K562 (cell line): ENCODE data around the gene POR. TPM values are rescaled to one million over a fixed set of nuclear protein-coding genes. Genes with fewer than 3 reads are reported as not detected.

Source experiments
- ASH1L ChIP-seq: fragments of 450-650 bp; IDR thresholded peaks from 2 replicates; pipeline ENCODE4 v1.6.1; 2018; ENCODE audit warnings: borderline replicate concordance, mild to moderate bottlenecking, low read depth; ENCODE audit not compliant: partially characterized antibody
- CEBPG ChIP-seq, 3 experiments: fragments of 200-800 bp in 1 of 3; sonication (Bioruptor generic) in 1 of 3; sonication (generic) in 1 of 3; formaldehyde crosslinking in 1 of 3; IDR thresholded peaks in 2 of 3; conservative IDR thresholded peaks in 1 of 3; 2 replicates each; pipeline versions ENCODE4 v1.6.1 to v1.8.0; 2016 to 2022; ENCODE audit warnings: missing compliant biosample characterization in 2 of 3, missing genetic modification characterization in 2 of 3, mild to moderate bottlenecking in 1 of 3, missing genetic modification reagents in 1 of 3
- JUN ChIP-seq, 2 experiments: sonication (generic) in 1 of 2; formaldehyde crosslinking in 1 of 2; IDR thresholded peaks; 2 replicates each; pipeline versions ENCODE4 v1.6.1 to v1.8.0; 2012 to 2022; ENCODE audit warnings: borderline replicate concordance in 2 of 2, mild to moderate bottlenecking in 2 of 2, improper control_type of control experiment in 1 of 2, low read depth in 1 of 2, low read length in 1 of 2, missing genetic modification reagents in 1 of 2
- L3MBTL2 ChIP-seq: fragments of 450-650 bp; IDR thresholded peaks from 2 replicates; pipeline ENCODE4 v1.6.1; 2016; ENCODE audit warnings: mild to moderate bottlenecking, moderate library complexity
- LARP7 ChIP-seq: fragments of 450-650 bp; IDR thresholded peaks from 2 replicates; pipeline ENCODE4 v1.6.1; 2016
- NRF1 ChIP-seq, 2 experiments: fragments of 450-650 bp; IDR thresholded peaks in 1 of 2; conservative IDR thresholded peaks in 1 of 2; 2 replicates each; pipeline ENCODE4 v1.6.1; 2014; ENCODE audit warnings: mild to moderate bottlenecking in 2 of 2
- RBM14 ChIP-seq: fragments of 200-400 bp; formaldehyde crosslinking; IDR thresholded peaks from 2 replicates; pipeline ENCODE4 v1.6.1; 2018; ENCODE audit warnings: low read depth, mild to moderate bottlenecking, low read length, moderate library complexity, borderline replicate concordance; ENCODE audit not compliant: insufficient read depth
- polyA plus RNA-seq, 8 experiments: library from polyadenylated mRNA; depleted of rRNA in 4 of 8; stranded (reverse) in 5 of 8; unstranded in 3 of 8; fragments of >200 nt; fragmentation: Nextera tagmentation in 2 of 8; fragmentation: Illumina TruSeq in 1 of 8; extraction: Ambion mirVana in 2 of 8; extraction: Trizol in 1 of 8; gene quantifications; 2 replicates each; pipeline versions ENCODE4 v1.2.1 to v1.2.3, GENCODE V29; 2011 to 2014; ENCODE audit warnings: inconsistent platforms in 1 of 8, missing spikeins in 1 of 8
- total RNA-seq, 7 experiments: library from RNA; depleted of rRNA in 6 of 7; stranded (reverse); fragments of >200 nt in 6 of 7; fragmentation: Illumina TruSeq in 2 of 7; extraction: Trizol in 2 of 7; gene quantifications; 2 replicates each; pipeline versions ENCODE4 v1.2.1 to v1.2.3, GENCODE V29; 2011 to 2021; ENCODE audit warnings: low replicate concordance in 1 of 7
- TF ChIP-seq, protein P1 (sequence below), 2 experiments: IDR thresholded peaks in 1 of 2; conservative IDR thresholded peaks in 1 of 2; 2 replicates each; pipeline ENCODE4 v1.6.1; 2016; ENCODE audit warnings: low read depth in 2 of 2, mild to moderate bottlenecking in 1 of 2, missing compliant biosample characterization in 1 of 2, missing genetic modification characterization in 1 of 2, moderate library complexity in 1 of 2
- TF ChIP-seq, protein P2 (sequence below): sonication (generic); IDR thresholded peaks from 2 replicates; pipeline ENCODE4 v1.6.1; 2016

POR gene
- total and polyA plus RNA-seq, 9 of the 15 experiments (the other 6 are each of a cell fraction or from before 2014, with no cell fraction given) = 4.7 to 142 (median 40.8) TPM

DNA sequence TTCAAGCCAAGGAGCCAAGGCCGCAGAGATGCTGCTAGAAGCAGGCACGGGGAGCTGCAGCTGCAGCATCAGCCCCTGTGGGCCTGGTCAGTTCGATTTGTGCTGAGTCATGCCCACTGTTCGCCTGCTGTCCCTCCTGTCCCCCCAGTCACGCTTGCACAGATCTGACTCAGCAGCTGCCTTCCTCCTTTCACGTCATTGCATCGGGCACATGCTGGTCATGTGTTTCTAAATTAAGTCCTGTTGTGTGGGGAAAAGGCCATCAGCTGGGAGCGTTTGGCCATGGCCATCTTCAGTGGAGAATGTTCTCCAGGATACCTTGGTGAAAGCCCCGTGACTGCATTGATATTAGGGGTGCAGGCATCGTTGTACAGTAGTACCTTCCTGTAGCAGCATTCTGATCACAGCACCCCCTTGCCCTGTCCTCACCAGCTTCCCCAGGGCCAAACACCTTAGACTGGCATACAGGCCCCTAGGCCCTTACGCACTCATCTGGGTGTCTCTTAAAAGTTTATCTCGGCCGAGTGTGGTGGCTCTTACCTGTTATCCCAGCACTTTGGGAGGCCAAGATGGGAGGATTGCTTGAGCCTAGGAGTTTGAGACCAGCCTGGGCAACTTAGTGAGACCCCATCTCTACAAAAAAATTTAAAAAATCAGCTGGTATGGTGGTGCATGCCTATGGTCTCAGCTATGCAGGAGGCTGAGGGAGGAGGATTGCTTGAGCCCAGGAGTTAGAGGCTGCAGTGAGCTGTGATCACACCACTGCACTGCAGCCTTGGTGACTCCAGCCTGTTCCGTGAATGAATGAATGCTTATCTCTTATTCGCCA lies 23.2 kb downstream of the POR start (continued):
- TF ChIP-seq, protein P1, sequence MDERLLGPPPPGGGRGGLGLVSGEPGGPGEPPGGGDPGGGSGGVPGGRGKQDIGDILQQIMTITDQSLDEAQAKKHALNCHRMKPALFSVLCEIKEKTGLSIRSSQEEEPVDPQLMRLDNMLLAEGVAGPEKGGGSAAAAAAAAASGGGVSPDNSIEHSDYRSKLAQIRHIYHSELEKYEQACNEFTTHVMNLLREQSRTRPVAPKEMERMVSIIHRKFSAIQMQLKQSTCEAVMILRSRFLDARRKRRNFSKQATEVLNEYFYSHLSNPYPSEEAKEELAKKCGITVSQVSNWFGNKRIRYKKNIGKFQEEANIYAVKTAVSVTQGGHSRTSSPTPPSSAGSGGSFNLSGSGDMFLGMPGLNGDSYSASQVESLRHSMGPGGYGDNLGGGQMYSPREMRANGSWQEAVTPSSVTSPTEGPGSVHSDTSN (CRISPR knock-in tag; IDR thresholded peaks at IDR 0.05; ENCODE audit: low read depth) = no peak
- TF ChIP-seq, protein P1 (tag; conservative IDR thresholded peaks at IDR 0.05; ENCODE audit: low read depth) = no peak
- peak; percentile 93 for TF ChIP-seq JUN (IDR thresholded peaks at IDR 0.05; ENCODE audit: borderline replicate concordance, low read depth, low read length)
- peak; percentile 80 for TF ChIP-seq JUN (CRISPR knock-in tag; IDR thresholded peaks at IDR 0.05; ENCODE audit: borderline replicate concordance)
- no peak for TF ChIP-seq RBM14
- peak; percentile 96 for TF ChIP-seq CEBPG (CRISPR knock-in tag; IDR thresholded peaks at IDR 0.05)
- peak in 1 of 2 experiments; percentile 73; a peak in 2 of 4 replicates for TF ChIP-seq CEBPG (tag; conservative IDR thresholded peaks at IDR 0.05 in 1 of 2, IDR thresholded peaks at IDR 0.05 in 1 of 2)
- TF ChIP-seq LARP7 = no peak
- peak; percentile 99 for TF ChIP-seq L3MBTL2
- TF ChIP-seq NRF1 (conservative IDR thresholded peaks at IDR 0.05 in 1 of 2, IDR thresholded peaks at IDR 0.05 in 1 of 2) = peak; percentile 56 to 63
- TF ChIP-seq, protein P2, sequence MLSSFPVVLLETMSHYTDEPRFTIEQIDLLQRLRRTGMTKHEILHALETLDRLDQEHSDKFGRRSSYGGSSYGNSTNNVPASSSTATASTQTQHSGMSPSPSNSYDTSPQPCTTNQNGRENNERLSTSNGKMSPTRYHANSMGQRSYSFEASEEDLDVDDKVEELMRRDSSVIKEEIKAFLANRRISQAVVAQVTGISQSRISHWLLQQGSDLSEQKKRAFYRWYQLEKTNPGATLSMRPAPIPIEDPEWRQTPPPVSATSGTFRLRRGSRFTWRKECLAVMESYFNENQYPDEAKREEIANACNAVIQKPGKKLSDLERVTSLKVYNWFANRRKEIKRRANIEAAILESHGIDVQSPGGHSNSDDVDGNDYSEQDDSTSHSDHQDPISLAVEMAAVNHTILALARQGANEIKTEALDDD = no peak
- peak; percentile 30 for TF ChIP-seq ASH1L
